GM21367 (cell line): ENCODE data around the gene C10orf105.

Source experiments
- ATAC-seq: cut with Tn5 transposase; IDR thresholded peaks from one replicate; pipeline ENCODE4 v1.9.1; 2021; ENCODE audit not compliant: unreplicated experiment

The C10orf105 gene

DNA sequence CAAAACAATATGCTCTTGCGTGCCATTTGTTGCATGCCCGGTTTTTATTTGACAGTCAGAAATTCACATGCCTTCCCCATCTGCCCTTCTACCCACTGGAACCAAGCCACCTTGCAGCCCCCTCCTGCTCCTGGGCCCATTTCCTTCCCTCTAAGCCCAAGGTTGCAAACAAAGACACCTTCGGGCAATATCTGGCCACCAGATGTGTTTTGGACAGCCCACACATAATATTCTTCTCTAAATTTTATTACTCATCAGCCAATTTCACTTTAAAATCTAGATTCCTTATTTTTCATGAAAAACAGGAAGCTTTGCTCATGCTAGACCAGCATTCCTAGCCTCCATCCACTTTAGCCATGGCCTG is 18.2 kb upstream of the C10orf105 start:
- no peak for ATAC-seq

DNA sequence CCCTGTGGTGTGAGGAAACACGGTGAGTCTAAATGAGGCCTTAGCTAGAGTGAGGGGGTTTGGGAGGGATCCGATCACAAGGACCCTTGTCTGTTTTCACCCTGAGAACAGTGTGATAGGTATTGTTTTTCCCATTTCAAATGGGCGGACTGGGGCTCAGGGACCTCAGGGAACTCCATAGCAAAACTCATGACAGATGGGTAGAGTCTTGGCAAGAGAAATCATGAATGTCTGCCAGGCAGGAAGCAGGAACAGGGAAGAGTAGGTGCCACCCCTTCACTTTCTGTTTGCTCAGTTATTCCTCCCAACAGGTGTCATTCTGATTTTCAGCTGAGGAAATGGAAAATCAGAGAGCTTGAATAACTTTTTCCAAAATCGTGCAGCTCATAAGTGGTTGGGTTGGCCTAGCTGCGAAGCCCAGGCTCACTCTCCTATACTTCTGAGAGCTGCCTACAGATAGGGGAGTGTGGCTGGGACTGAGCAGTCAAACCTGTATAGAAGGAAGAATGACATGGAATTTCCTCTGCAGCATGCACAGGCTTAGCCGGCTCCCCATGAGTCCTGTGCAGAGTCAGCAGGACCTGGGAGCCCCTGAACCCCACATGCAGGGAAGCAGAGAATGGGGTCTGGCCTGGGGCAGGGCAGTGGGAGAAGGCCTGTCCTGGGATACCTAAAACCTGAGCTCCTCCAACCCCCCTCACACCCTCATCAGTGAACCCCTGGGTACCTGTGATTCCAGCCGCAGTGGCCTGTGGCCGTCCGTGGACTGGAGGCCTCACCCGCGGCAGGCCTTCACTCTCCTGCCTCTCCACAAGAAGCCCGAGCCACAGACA is 17.6 kb upstream of the C10orf105 start:
- no peak for ATAC-seq

- no peak for ATAC-seq
Measured at GRCh38 chr10:71736570-71736952, 17.0 kb upstream of the C10orf105 start.

DNA sequence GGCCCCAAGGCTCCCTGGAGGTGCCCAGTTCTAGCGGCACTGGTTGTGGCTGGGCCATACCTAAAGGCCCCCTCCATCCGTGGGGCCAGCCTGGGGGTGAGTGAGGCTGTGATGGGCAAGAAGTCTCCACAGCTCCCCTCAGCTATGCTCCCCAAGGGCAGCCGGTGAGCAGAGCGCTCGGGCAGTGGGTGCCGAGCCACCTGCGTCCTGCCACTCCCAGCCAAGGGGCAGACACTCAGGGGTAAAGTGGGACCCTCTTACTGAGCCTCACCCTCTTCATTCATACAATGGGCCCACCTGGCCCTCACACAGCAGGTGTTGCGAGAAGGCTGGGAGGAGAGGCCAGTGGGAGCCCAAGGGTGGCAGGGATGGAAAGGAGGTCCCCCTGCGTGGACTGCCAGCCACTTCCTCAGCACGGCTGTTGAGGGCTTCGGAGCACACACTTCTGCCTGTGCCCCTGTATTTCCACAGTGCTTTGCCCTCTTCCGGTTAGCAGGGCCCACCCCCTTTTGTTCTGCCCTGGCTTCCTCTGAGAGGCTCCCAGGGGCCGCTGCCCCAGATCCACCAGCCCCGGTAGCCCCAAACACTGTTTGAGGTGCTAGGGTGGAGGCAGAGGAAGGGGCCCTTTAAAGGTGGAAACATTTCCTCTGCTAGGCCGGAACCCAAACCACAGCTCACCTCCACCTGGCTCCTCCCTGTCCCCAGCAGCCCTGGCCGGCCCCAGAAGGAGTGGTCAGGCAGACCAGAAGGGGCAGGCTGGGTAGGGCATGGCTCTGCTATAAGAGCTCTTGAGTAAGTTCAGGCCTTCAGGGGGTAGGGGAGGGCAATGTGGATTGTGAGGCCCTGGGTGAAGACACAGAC is 16.4 kb upstream of the C10orf105 start:
- no peak for ATAC-seq

DNA sequence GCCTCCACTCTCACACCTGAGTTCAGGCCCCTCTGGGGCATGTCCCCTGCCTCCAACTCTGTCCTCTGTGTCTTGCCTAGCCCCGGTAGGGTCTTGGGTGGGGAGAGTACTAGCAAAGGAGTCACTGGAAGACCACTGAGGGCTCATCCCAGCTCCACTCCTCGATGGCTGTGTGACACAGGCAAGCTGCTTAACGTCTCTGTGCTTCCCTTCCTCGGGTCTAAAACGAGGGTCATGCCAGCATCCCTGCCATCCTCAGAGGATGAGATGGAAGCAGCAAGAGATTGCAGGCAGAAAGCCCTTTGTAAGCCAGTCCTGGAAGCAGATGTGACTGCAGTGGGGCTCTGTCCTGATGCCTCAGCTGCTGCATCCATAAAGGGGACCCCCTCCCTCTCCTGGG is 15.2 kb upstream of the C10orf105 start:
- no peak for ATAC-seq

DNA sequence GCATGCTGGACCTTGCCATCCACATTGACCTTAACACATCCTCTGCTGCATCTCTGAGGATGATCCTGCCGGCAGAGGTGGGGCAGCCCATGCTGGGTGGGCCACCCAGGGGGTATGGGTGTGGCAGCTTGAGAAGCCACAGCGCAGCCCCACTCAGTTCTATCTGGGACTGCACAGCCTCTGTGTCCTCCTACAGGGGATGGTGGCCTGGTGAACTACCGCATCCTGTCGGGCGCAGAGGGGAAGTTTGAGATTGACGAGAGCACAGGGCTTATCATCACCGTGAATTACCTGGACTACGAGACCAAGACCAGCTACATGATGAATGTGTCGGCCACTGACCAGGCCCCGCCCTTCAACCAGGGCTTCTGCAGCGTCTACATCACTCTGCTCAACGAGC is 12.2 kb upstream of the C10orf105 start:
- ATAC-seq, result no peak

GRCh38 chr10:71729161-71729636 is 9.6 kb upstream of the C10orf105 start:
- ATAC-seq, result no peak

DNA sequence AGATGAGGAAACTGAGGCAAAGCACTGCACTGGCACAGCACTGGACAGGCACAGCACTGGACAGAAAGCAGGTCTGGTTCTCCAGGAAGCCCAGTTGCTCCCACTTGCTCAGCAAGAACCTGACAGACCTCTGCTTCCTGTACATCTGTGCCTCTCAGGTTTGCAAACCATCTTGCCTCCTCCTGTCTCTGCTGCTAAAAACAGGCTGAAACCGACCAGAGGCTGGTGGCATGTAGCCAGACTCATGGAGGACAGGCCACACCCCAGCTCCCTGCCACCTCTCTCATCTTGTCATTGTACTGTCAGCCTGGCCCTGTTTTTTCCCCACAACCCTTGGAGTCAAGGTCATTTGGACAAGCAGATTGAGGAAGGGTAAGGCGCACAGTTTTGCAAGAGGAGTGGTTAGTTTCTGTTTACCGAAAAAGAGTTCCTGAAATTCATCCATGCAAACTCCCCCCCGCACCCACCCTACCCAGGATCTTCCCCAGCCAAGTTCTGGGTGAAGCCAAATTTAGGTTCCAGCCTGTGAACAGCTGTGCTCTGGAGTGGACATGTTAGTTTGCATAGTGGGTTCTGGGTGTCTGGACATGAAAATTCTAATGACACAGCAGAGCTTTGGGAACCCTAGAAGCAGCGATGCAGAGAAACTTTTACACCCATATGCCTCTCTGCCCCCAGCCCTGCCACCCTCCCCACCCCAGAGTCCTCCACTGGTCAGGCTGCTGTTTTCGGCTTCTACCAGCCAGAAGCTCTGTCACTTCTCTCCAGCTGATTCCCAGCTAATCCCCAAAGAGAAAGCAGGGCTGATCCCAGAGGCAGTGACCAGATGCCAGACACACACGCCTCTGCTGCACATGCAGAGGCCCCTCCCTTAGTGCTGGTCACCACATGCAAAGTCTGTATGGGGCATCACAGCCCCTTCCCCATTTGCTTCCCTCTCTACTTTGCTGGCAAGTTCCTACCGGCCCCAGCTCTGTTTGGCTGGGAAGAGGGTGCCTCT is 8.5 kb upstream of the C10orf105 start:
- peak; percentile 51 for ATAC-seq

DNA sequence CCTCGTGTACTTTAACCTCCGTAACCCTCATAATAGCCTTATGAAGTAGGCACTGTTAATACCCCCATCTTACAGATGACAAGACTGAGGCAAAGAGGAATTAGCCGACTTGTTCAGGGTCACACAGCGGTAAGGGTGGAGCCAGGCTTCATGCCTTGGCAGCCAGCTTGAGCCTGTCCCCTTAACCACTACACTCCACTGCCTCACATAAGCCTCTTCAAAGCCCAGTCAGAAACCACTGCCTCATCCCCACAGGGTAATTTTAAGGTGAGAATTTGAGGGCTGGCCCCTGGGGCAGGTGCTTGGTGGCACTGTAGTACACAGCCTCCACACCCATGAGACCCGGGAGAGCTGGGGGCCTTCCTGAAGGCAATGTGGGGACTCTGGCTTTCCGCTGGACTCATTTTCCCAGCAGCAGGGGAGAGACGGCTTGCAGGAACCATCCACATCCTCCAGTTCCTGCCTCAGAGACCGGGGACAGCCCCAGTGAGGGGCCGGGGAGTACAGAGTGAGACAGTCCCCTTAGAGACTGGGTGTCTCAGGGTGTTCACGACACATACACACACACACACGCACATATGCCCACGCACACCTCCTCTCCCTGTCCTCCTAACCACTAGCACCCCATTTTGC is 7.6 kb upstream of the C10orf105 start:
- peak; percentile 28 for ATAC-seq

DNA sequence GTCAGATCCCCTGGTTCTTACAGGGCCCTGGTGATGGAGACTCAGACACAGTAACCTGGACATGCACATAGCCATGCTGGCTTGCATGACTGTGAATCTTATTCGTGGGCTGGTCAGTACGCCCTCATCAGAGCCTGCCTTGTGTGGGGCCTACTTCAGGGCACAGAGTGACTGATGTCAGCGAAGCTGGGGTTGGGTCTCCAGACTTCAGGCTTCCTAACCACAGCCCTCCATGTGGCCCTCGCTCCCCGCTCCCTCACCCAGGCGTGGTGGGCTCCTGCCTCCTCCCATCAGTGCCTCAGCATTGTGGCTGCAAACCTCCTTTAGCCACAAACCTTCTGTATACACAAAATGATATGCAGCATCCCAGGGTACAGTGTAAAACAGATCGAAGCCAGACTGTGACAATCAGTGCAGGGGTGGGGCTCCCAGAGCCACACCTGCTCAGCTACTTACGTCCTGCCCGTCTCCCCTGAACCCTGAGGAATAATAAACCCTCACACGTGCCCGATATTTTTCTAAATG is 7.1 kb upstream of the C10orf105 start:
- ATAC-seq, result no peak

- no peak for ATAC-seq
Measured at GRCh38 chr10:71725998-71726579, 6.5 kb upstream of the C10orf105 start.

GRCh38 chr10:71725249-71725648 is 5.7 kb upstream of the C10orf105 start:
- no peak for ATAC-seq

DNA sequence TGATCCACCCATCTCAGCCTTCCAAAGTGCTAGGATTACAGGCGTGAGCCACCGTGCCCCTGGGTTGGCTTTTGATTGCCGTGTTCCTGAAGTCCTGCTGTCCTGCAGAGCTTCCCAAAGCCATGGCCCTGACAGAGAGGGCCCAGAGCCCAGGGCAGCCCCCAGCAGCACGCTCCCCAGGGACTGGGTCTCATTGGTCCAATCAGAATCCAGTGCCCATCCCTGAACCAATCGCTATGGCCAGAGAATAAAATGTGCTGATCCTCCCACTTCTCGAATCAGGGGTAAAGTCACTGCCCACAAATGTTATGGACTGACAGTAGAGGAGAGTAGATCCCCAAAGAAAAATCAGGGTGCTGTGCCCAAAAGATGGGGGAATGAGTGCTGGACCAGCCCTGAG is 5.0 kb upstream of the C10orf105 start:
- ATAC-seq, result no peak

GRCh38 chr10:71723311-71723710 is 3.7 kb upstream of the C10orf105 start:
- ATAC-seq, result no peak

DNA sequence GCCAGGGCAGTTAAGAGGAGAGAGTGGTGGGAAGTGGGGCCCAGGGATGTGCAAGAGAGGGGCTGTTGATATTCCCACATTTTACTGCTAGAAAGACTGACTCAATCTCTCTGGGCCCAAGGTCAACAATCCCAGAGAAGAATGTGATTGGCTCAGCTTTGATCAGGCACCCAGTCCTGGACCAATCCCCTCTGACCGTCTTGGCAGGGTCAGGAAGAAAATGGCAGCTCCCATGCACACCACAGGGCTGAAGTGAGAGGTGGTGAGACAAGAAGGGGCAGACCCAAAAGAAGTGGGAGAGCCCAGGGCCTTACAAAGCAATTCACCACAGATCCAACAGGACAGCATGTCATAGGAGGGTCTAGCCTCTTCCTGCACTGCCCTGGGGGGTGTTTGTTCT is 3.3 kb upstream of the C10orf105 start:
- ATAC-seq, result no peak

DNA sequence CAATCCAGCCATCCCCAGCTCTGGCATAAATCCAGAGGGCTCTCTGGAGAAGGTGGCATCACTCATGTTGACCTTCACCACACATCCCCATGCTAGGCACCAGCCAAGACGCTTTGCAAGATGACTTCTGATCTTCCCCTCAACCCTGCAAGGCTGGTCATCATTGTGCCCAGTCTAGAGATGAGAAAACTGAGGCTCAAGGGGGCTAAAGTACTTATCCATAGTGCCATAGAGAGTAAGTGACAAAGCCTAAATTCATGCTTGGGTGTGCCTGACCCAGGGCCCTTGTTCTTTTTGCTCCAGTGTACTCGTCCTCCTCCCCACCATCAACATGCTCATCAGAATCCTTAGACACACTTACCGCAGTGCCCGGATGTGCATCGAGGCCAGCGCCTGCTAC is 1.7 kb upstream of the C10orf105 start:
- ATAC-seq, result no peak

DNA sequence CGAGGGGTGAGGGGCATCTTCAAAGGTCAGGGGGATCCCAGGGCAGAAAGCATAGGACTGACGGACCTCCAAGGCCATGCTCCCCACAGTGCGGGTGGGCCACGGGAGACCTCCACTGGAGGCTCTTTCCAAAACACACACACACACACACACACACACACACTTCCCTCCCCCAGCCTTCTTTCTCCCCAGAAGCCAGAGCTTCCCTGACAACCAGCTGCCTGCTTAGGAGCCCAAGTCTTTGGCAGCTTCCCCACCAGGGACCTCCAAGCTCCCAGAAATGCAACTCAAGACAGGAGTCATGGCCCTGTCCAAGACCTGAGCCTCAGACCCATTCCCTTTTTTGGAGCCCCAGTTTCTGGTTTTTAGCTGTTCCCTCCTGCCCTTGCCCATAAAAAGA is 710 bp upstream of the C10orf105 start:
- ATAC-seq, result no peak

DNA sequence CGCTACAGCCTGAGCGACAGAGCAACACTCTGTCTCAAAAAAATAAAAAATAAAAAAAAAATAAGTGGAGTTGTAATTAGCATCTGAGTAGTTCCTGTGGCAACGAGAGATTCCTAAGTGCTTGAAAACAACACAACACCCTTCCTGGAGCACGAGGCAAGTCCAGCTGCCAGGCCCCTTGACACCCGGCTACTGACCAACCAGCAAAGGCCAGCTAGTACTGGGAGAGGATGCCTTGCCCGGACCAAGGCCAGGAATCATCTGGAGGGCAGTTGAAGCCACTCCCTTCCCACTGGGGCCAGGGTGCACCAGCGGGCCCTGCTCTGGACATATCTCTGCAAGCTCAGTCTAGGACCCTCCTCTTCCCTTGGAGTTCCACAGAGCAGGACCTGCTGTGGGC is 536 bp downstream of the C10orf105 start:
- ATAC-seq, result no peak

DNA sequence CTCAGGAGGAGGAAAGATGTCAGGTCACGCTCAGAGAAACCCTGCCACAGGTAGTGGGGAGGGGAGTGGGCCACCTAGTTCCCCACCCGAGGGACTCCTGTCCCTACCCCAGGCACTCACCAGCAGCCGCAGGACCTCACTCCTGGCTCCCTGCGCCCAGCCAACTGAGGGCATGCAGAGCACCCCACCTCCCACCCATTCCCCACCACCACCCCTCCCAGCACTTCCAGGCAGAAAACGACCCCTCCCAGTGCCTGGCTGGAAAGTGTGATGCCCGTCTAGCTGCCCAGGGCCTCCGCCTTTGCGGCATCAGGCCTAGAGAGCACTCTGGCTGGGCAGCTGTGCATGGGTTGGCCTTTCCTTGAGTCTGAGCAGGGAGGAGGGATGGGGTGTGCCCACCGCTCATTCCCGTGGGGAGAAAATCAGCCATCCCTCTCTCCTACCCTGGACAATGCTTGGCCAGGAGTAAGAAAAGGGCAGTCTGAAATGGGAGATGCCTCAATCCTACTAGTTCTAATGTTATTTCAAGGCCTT is 1.3 kb downstream of the C10orf105 start:
- ATAC-seq, result no peak

GRCh38 chr10:71717551-71717951 is 2.0 kb downstream of the C10orf105 start:
- no peak for ATAC-seq
